HTR-8/SVneo (cell line): ENCODE results near the gene CHERP.
"Not testable (repeated sequence)": the region's sequence is repeated elsewhere in the genome, so short reads cannot be mapped to it uniquely, and the experiment has no call there.

Experiments used
- DNase-seq: peaks from one replicate; pipeline ENCODE4 v3.0.0; 2011; ENCODE audit warnings: low spot score, mixed read lengths; ENCODE audit not compliant: insufficient read length
- FAIRE-seq: peaks from 2 replicates; lab custom pipeline; 2011; peaks lifted over from hg19 to GRCh38; lab: Jason Lieb, UNC

CHERP gene

DNA sequence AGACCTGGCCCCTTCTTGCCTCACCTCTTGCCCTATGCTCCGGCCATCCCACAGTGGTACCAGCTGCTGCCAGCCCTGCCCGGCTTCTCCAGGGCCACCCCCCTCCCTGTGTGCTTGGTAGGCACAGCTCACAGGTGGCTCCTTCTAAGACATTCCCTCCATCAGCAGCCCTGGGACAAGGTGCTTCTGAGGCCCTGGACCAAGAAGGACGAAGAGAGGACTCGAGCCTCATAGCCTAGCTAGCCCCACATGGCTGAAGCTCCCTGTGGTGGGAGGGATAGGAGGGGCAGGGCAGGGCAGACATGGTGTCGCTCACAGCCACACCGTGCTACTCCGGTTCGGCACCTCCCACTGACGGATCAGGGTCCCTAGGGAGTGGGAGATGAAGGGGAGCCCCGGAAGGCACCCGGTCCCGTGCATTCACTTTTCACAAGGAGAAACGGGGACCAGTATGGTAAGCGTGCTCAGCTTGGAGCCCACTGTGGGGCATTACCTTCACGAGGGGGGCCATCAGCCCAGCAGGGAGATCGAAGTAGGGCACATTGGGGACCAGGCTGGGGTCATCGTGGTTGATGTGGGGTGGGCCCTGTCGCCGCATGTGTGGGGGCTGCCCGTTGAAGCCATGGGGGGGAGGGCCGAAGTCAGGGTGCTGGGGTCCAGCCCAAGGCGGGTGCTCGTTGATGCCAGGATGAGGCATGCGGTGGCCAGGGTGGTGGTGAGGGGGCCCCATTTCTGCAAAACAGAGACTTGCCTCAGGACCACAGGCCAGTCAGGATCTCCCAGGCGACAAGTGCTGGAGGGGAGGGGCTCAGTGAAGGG, 19.5 kb downstream of the CHERP start:
- DNase-seq: no peak
- peak; percentile 16 for FAIRE-seq

GRCh38 chr19:16521715-16522289, 20.4 kb downstream of the CHERP start:
- DNase-seq: no peak
- FAIRE-seq: no peak

DNA sequence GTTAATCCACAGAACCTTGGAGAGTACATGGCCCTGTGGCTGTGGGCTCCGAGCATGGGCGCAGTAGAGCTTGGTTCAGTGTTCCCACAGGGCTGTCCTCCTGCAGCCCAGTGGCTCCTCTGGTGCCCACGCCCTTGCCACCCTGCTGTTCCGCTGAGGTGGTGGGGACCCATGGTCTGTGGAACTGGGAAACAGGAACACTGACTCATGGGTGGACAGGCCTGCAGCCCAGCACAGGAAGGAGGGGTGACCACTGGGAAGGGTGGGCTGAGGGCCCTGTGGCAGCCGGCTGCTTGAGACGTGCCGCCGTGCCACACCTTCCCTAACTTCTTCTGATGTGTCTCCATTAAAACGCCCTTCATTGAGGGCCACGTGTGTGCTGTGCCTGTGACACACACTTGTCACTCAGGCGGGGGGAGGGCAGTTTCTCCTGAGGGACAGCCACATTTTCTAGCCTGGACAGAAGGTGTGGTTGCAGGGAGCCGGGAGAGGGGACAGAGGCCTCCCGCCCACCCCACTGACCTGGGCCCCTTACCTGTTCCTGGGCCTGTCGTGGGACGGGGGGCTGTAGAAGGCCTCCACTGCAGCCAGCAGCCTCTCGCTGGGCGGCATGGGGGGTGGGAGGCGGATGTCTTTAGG, 21.1 kb downstream of the CHERP start:
- FAIRE-seq (no peak), DNase-seq (no peak)

DNA sequence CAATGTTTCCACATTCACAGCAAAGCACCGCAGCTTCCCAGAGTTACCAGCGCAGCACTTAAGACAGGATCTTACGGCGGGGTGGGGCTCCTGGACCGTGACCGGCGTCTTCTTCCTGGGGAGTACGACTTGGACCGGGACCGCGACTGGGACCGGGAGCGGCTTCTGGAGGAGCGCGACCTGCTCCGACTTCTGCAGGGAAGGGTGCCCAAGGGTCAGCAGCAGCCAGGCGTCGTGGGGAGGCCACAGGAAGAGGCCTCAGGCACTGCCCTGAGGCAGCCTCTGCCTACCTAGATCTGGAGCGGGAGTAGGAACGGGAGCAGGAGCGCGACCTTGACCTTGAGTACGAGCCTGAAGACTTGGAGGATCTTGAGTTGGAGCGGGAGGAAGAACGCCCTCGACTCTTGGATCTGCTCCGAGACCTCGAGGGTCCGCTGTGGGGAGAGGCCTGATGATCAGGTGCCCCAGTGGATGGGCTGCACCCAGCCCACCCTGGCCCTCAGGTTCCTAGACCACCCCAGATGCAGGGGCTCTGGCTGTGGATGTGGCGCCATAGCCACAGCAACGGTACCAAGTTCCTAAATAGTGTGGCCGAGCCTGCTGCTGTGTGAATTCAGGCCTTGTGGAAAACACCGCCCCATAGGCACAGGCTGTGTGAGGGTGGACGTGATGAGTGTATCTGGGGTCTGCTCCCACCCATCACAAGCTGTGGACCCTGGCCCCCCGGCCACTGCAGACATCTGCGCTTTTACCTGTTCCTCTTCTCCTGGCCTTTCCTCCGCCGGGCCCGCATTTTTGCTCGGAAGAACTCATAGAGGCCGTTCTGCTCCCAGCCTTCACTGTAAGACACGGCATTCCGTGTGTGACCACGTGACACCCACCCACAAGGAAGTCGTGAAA, 21.9 kb downstream of the CHERP start:
- FAIRE-seq (no peak), DNase-seq (no peak)

DNA sequence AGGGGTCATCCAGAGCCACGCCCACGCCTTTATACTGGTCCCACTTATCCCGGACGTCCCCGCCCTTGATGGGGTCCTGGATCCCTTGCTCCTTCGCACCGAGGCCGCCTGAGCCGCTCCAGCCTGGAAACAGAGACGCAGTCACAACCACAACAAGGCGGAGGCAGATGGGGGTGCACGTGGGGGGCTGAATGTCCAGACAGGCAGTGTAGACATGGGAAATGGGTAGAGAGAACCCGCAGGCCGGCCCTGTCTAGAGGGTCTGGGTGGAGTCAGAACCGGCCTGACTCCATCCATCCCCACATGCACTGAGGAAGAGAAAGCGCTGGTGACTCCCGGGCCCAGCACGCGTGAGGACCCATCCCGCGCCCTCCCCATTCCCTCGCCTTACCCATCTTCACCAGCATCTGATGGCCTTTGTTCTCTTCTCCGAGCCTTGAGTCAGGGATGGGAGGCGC, 23.0 kb downstream of the CHERP start:
- DNase-seq: no peak
- no peak for FAIRE-seq

GRCh38 chr19:16518483-16519229, 23.6 kb downstream of the CHERP start:
- no peak for FAIRE-seq
- DNase-seq: no peak

DNA sequence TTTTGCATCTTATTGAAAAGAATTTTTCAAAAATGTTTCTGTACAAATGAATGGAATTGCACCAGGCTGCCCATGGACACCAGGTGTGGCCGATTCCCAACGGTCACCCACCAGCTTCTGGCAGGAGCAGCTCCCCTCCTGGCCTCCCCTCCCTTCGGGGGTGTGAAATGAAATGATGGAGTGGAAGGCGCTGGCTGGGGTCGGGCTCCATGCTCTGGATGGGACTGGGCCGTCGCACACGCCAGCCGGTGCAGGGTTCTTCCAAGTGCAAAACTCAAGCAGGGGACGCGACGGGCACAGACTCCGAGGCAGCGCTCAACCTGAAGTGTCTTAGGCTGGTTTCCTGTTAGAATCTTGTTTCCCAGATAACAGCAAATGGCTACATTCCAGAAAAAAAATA, 24.2 kb downstream of the CHERP start:
- no peak for FAIRE-seq

DNA sequence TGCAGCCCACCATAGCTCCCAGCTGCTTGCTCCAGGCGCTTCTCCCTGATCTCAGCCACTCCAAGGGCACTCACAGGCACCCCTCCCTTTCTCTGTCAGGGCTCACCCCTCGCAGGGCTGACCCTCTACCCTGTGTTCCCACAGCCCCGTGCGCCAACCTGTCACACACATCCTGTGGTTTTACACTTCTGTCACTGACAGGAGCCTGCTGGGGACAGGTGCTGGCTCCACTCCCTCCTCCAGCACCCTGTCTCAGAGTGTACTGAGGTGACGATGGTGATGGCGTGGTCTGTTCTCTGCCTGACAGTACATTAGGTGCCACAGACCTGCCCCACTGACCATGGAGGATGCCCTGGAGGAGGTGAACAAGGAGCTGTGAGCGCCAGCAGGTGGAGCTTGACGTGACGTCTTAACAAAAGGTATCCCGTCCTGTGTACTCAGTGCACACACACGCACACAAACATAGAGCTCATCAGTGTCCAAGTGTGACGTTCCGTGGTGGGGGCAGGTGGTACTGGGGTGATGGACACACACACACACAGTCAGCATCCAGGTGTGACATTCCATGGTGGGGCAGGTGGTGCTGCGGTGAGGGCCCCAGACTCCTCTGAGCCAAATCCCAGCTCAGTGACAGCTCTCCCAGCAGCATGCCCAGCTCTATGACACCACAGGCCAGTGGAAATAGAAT, 25.2 kb downstream of the CHERP start:
- FAIRE-seq (no peak), DNase-seq (no peak)

More for the DNA sequence above, 24.2 kb downstream of the CHERP start:
- DNase-seq: no peak

DNA sequence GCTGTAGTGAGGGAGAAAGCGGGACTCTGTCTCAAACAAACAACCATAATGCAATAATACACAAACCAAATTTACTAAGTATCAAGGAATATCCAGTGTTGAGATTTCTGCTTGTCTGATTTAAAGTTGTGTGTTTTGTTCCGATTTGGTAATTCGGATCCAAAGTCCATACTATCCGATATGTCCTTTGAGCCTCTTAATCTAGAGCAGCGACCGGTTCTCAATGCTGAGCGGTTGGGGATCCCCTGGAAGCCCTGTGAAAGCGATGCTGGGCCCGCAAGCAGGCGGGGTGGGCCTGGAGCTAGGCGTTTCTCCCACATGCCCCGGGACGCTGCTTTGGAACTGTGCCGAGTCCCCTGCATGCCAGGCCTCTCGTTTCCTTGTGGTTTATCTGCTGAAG, 25.9 kb downstream of the CHERP start:
- DNase-seq (no peak), FAIRE-seq (no peak)

DNA sequence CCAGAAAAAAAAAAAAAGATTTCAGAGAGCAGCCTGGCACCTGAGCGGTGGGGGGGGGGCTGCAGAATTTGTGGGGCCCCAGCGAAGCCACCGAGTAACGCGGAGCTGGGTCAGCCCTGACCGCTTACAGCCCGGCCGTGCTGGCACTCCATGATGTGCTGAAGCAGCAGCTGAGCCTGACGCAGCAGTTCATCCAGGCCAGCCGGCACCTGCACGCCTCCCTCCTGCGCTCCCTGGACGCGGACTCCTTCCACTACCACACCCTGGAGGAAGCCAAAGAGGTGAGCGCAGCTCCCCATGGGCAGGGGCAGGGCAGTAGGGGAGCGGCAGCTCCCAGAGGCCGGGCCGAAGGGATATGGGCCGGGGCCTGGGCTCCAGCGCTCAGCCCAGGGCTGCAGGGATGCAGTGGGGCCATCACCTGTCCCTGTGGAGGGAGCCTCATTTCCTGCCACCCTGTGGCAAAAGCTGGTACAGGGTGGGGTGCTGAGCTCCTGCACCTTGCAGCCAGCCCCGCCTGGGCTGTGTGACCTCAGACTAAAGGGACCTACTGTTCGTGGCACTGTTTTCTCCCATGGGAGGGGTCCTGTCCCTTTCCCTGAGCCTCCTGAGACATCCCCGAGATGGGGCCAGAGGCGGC, 27.7 kb downstream of the CHERP start:
- FAIRE-seq: no peak
- DNase-seq: no peak

GRCh38 chr19:16512611-16513010, 29.6 kb downstream of the CHERP start:
- not testable (repeated sequence) for FAIRE-seq

GRCh38 chr19:16509141-16510061, 32.8 kb downstream of the CHERP start:
- no peak for DNase-seq
- peak; percentile 23 for FAIRE-seq

More at GRCh38 chr19:16512611-16513010, 29.6 kb downstream of the CHERP start:
- DNase-seq: not testable (repeated sequence)

DNA sequence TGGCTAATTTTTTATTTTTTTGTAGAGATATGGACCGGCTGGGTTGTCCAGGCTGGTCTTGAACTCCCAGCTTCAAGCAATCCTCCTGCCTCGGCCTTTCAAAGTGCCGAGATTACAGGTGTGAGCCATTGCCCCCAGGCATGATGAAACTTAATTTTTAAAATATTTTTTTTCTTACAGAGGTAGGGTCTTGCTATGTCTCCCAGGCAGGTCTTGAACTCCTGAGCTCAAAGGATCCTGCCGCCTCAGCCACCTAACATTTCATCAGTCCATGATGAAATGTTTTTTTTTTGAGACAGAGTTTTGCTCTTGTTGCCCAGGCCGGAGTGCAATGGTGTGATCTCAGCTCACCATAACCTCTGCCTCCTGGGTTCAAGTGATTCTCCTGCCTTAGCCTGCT, 33.7 kb downstream of the CHERP start:
- no peak for FAIRE-seq
- no peak for DNase-seq

GRCh38 chr19:16506961-16507360, 35.3 kb downstream of the CHERP start:
- no peak for FAIRE-seq
- DNase-seq: no peak

DNA sequence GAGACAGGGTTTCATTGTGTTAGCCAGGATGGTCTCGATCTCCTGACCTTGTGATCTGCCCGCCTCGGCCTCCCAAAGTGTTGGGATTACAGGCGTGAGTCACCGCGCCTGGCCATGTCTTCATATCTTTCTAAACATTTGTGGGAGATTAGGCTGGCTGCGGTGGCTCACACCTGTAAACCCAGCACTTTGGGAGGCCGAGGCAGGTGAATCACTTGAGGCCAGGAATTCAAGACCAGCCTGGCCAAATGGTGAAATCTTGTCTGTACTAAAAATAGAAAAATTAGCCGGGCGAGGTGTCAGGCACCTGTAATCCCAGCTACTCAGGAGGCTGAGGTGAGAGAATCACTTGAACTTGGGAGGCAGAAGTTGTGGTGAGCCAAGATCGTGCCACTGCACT, 36.1 kb downstream of the CHERP start:
- FAIRE-seq, DNase-seq: not testable (repeated sequence)

DNA sequence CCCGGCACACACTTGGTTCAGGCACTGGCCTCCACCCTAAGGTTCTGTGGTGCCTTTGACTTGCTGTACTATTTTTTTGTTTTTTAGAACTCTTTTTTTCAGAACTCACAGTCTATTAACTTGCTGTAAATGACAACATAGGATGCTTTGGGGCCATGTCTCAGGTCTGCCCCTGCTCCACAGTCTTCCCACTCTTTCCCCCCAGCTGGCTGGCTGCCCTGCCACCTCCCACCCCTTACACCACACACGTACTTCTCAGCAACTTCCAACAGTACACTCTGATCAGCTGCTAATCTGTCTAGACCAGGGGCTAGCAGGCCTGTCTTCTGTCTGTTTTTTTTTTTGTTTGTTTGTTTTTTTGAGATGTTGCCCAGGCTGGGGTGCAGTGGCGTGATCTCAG, 38.0 kb downstream of the CHERP start:
- DNase-seq (no peak), FAIRE-seq (no peak)

DNA sequence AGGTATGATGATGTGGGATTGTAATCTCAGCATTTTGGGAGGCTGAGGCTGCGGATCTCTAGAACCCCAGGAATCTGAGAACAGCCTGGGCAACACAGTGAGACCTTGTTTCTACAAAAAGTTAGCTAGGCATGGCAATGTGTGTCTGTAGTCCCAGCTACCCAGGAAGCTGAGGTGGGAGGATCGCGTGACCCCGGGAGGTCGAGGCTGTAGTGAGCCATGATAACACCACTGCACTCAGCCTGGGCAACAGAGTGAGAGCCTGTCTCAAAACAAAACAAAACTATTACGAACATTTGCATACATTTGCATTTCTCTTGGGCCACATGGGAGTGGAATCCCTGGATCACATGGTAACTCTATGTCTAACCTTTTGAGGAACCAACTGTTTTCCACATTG, 44.4 kb downstream of the CHERP start:
- FAIRE-seq: no peak
- no peak for DNase-seq
